ENCODE data around the gene ADARB2.

The ADARB2 gene

DNA sequence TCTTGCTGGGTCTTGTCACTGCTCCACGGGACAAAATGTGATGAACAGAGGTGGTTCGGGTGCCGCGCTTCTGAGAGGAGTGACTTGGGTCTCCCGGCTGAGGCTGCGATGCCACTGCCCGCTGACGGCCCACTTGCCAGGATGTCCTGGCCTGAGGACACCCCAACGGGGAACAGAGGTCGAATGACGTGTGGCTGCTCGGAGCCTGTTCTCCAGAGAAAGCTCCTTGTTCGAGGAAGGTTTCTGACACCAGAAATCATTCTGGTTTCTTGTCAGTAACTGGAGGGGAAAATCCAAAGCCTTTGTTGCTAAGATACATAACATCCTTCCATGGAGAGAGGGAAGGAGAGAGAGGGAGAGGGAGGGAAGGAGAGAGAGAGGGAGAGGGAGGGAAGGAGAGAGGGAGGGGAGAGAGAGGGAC lies 444.7 kb downstream of the ADARB2 start:
- no peak for DNase-seq (ENCODE audit: low read depth)
- TF ChIP-seq, protein P1, sequence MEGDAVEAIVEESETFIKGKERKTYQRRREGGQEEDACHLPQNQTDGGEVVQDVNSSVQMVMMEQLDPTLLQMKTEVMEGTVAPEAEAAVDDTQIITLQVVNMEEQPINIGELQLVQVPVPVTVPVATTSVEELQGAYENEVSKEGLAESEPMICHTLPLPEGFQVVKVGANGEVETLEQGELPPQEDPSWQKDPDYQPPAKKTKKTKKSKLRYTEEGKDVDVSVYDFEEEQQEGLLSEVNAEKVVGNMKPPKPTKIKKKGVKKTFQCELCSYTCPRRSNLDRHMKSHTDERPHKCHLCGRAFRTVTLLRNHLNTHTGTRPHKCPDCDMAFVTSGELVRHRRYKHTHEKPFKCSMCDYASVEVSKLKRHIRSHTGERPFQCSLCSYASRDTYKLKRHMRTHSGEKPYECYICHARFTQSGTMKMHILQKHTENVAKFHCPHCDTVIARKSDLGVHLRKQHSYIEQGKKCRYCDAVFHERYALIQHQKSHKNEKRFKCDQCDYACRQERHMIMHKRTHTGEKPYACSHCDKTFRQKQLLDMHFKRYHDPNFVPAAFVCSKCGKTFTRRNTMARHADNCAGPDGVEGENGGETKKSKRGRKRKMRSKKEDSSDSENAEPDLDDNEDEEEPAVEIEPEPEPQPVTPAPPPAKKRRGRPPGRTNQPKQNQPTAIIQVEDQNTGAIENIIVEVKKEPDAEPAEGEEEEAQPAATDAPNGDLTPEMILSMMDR (IDR thresholded peaks at IDR 0.05; ENCODE audit: control insufficient read depth, insufficient read depth, low read depth, low read length, missing control alignments): no peak
- H3K4me3 ChIP-seq (ENCODE audit: control insufficient read depth, low read depth, low read length): no peak overlapping the region

GRCh38 chr10:1291178-1292090 lies 445.9 kb downstream of the ADARB2 start:
- no peak overlapping the region for H3K4me3 ChIP-seq (ENCODE audit: control insufficient read depth, low read depth, low read length)
- DNase-seq (ENCODE audit: low read depth): no peak
- TF ChIP-seq, protein P1 (IDR thresholded peaks at IDR 0.05; ENCODE audit: control insufficient read depth, insufficient read depth, low read depth, low read length, missing control alignments): no peak

DNA sequence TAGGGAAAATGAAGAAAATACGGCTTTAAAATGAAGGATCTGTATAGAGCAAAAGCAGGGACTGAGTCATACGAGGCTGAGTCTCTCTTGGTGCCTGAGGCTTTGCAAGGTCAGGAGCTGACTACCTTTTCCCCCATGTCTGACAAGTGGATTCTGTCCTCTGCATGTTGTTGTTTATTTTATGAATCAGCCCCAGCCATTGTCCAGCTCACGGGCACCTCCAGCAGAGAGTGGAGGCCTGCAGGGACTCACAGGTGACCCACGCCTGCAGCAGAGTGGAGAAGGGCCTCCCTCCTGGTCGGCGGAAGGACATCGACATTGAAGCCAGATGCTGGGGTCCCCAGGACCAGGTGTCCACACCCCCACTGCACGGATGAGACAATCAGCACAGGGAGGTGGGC lies 447.3 kb downstream of the ADARB2 start:
- no peak for DNase-seq (ENCODE audit: low read depth)
- no peak overlapping the region for H3K4me3 ChIP-seq (ENCODE audit: control insufficient read depth, low read depth, low read length)
- TF ChIP-seq, protein P1 (IDR thresholded peaks at IDR 0.05; ENCODE audit: control insufficient read depth, insufficient read depth, low read depth, low read length, missing control alignments): no peak

DNA sequence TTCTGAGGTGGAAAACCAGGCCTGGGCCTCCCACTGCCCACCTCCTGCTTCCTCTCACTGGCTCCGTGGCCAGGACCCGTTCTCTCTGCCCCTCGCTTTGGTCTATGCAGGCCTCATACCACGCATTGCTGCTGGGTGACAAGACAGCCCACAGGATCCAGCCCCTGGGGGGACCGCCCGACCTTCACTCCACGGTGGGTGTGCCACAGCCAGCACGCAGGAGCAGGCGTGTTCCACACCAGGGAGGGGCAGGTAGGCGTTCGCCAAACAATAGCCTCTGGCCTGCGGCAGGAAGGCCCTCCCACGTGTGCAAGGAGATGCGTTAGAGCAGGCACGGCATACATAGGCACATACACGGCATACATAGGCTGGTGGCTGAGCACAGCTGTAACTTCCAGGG lies 447.7 kb downstream of the ADARB2 start:
- DNase-seq (ENCODE audit: low read depth): no peak
- H3K4me3 ChIP-seq (ENCODE audit: control insufficient read depth, low read depth, low read length): no peak overlapping the region
- TF ChIP-seq, protein P1 (IDR thresholded peaks at IDR 0.05; ENCODE audit: control insufficient read depth, insufficient read depth, low read depth, low read length, missing control alignments): no peak

DNA sequence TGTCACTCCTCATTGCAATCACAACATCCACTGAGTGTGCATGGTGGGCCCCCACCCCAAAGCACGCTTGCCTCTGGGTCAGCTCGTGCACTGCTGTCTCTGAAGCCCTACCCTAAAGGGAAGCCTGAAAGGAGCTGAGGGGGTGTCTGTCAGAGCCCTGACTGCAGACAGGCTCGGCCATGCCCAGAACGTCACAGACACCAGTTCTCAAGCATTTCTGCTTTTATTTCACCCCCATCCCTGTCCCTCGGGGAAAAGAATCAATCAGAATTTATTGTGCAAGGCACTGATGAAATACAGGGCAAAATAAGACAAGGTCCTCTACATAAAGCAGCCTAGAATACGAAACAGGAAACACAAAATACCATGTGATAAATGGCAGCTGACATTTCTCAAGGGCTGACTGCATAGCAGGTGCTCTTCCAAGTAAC lies 449.3 kb downstream of the ADARB2 start:
- no peak overlapping the region for H3K4me3 ChIP-seq (ENCODE audit: control insufficient read depth, low read depth, low read length)
- DNase-seq (ENCODE audit: low read depth): no peak
- TF ChIP-seq, protein P1 (IDR thresholded peaks at IDR 0.05; ENCODE audit: control insufficient read depth, insufficient read depth, low read depth, low read length, missing control alignments): no peak

- TF ChIP-seq, protein P1 (IDR thresholded peaks at IDR 0.05; ENCODE audit: control insufficient read depth, insufficient read depth, low read depth, low read length, missing control alignments): no peak
- no peak for DNase-seq (ENCODE audit: low read depth)
- H3K4me3 ChIP-seq (ENCODE audit: control insufficient read depth, low read depth, low read length): no peak overlapping the region
These were observed 449.8 kb downstream of the ADARB2 start for GRCh38 chr10:1287487-1287886.

Data from AG09309 (cell line).